HG03460 (cell line): Measurements from ENCODE around the gene IFI27L1.

ENCODE experiments used
- ATAC-seq: cut with Tn5 transposase; IDR thresholded peaks from one replicate; pipeline ENCODE4 v1.9.1; 2021; ENCODE audit not compliant: unreplicated experiment

Gene IFI27L1, protein sequence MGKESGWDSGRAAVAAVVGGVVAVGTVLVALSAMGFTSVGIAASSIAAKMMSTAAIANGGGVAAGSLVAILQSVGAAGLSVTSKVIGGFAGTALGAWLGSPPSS

GRCh38 chr14:94080621-94081385 lies at the start of gene IFI27L1, which contains the start of gene DDX24:
Gene IFI27L1 (plus strand): TSS chr14:94081310. CDS start chr14:94096938, 15,628 bp downstream.
Gene DDX24 (minus strand): TSS chr14:94081202. CDS start chr14:94079742, 1,460 bp downstream.
- peak; percentile 97 for ATAC-seq

GRCh38 chr14:94031883-94032279 lies 49.2 kb upstream of the IFI27L1 start:
- ATAC-seq, result no peak

DNA sequence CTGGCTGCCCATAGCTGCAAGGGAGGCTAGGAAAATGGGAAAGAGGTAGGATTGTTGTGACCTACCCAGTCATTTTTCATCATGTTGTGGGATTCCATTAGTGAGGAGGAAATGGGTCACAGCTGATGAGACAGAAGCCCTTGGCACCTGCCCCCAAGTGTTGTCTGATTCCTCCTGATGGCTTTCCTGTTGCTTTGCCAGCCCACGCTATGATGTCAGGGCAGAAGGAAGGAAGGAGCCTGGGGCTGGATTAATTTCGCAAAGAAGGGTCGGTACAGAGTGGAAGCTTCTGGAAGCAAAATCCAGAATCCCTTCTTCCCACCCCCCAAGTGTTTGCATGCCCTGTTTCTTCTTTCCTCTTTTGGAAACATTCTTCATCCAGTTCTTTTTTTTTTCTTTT lies 46.2 kb upstream of the IFI27L1 start:
- no peak for ATAC-seq

- peak; percentile 93 for ATAC-seq
These were observed 44.6 kb upstream of the IFI27L1 start for GRCh38 chr14:94036313-94037167.

DNA sequence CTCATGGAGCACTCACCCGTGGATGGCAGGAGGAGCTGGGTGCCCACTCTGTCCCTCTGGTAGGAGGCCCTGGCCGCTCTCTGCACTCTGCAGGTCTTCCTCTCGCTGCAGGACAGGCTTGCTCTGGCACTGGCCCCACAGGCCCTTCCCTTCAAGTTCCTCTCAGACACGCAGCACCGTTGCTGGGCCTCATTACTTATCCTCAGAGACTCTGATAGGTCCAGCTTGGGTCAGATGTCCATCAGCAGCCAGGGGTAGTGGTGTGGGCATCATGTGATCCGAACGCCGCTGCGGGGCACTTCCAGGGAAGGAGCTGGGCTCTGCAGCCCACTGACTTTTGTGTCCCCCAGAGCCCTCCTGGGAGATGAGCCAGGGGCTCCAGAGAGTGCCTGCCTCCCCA lies 43.2 kb upstream of the IFI27L1 start:
- ATAC-seq, result no peak

DNA sequence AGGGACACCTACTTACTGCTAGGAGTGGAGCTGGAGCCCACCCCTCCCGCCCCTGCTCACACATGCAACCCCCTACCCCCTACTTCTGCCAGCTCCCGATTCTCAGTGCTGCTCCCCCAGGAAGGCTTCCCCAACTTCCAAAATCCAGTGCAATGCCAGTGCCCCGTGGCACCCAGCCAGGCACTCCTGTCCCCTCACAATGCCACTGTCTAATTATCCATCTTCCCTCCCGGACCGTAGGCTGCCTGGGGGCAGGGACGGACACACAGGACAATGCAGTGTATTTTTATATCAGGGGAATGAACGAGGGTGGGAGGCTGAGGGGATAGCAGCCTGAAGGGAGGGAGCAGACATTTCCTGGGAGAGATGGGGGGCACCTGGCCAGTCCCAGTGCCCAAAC lies 42.6 kb upstream of the IFI27L1 start:
- ATAC-seq, result no peak

- no peak for ATAC-seq
These were observed 42.0 kb upstream of the IFI27L1 start for GRCh38 chr14:94038921-94039629.

DNA sequence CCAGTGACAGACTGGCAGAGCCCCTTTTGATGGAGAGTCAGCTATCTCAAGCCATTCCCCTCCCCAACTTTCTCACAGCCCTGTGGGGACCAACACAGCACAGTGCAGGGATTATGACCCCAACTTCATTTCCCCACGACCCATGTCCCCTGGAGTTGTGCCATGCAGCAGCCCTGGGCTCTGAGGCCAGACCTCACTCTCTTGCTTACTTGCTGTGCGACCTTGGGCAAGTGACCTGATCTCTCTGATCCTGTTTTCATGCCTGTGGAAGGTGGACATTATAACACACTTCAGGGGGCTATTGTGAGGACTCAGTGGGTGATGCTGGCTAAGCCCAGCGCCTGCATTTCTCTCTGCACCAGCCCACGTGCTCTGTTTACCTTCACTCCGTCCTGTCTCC lies 40.9 kb upstream of the IFI27L1 start:
- ATAC-seq, result no peak

DNA sequence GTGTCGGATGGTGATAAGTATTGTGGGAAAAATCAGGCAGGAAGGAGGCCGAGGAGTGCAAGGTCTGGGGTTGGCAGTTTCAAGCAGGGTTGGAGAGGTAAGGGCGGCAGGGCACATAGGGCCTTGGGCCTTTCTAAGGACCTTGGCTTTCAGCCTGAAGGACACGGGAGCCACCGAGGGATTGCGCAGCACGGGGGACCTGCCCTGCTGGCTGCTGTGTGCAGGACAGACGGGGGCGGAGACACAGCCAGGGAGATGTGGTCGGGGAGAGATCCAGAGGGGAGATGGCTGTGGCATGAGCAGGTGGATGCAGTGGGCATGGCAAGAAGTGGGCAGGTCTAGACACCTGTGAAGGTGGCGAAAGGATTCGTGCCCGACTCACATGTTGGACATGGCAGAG lies 40.3 kb upstream of the IFI27L1 start:
- no peak for ATAC-seq

GRCh38 chr14:94041551-94042346 lies 39.4 kb upstream of the IFI27L1 start:
- no peak for ATAC-seq

DNA sequence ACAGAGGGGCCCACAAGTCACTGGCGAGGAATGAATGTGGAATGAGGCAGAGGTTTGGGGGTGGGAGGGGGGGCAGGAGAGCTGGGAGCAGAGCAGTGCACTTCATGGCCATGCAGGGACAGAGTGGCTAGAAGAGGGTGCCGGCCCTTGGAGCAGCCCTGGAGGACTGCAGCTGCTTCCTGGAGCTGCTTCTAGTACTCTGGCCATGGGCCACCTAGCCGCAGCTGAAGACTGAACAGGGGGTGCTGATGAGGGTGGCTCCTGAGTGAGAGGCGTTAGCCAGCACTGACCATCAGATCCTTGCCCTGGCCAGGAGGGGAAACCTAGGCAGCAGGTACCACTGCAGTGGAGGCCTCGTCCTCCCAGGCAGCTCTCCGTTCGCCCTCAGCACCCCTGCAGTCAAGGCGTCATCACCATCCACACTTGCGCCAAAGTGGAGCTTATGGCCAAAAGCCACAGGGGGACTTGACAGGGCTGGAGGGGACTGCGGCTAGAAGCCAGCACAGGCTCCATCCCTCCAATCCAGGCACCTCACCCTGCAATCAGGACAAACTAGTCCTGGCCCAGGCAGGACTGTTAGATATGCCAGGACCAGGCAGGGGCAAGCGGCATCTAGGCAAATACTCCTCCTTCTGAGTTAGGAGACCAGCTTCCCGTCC lies 38.5 kb upstream of the IFI27L1 start:
- no peak for ATAC-seq

GRCh38 chr14:94043111-94043755 lies 37.9 kb upstream of the IFI27L1 start:
- no peak for ATAC-seq

- ATAC-seq, result no peak
These were observed 37.2 kb upstream of the IFI27L1 start for GRCh38 chr14:94043756-94044475.

DNA sequence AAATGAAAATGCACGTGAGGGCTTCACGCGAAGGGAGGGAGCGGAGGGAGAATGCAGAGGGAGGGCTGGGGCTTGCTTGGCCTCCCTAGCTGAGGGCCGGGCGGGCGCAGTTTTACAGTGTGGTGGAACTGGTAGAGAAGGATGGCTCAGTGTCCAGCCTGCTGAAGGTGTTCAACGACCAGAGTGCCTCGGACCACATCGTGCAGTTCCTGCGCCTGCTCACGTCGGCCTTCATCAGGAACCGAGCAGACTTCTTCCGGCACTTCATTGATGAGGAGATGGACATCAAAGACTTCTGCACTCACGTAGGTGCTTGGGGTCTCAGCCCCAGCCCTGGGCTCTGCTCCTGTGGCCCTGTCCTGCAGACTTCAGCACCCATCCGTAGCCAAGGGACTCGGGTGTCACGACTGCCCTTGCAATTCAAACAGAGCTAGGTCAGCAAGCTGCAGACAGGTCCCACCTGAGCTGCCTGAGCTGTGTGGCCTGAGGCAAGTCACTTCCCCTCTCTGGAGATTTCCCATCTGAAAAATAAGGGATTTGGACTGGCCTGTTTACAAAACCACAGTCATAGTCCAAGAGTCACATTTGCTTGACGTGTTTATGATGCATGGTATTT lies 36.5 kb upstream of the IFI27L1 start:
- ATAC-seq, result no peak

GRCh38 chr14:94045101-94045500 lies 36.0 kb upstream of the IFI27L1 start:
- ATAC-seq, result no peak

GRCh38 chr14:94045563-94046345 lies 35.4 kb upstream of the IFI27L1 start:
- ATAC-seq, result no peak

DNA sequence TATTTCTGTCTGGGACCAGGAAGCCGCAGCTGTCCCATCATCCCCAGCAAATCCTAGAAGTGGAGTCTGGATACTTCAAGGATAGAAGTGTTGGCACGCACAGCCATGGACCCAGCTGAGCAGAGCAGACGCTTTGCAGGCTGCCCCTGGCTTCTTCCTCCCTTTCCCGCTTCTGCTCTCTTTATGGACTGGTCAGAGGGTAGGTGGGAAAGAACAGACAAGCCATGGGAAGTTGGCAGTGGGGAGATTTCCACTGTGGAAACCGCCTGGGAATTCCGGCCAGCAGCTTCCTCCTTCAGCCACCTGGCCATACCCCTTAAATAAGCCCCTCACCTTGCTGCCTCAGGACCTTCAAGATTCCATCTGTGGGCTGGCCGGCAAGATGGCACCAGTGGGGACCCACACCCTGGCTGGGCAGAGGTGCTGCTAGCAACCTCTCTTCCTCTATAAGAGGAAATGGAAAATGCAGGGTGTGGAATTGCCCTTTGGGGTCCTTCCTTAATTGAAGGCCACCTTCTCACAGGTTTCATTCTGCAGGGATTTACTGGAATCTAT lies 34.3 kb upstream of the IFI27L1 start:
- ATAC-seq, result no peak
